ENCODE results near the gene BTNL9.

DNA sequence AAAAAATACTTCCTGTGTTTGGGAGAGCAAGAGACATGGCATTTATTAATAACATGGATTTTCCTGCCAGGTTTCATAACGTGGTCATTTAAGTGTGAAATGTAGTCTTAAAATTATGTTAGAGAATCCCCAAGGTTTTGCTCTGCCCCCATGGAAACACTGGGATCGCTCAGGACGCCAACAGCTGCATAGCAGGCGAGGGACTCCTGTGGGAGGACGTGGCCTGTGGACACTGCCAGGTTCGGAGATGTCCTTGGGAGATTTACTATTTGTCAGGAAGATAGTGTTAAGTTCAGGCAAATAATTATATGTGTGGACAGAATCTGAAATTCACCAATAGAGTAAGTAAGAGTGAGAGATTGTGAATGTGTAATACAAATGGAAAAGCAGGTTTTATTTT, 977 bp downstream of the BTNL9 start:
- TF ChIP-seq POLR2AphosphoS5 (IDR thresholded peaks at IDR 0.05; ENCODE audit: low read depth) = no peak
- no peak for TF ChIP-seq CTCF (IDR thresholded peaks at IDR 0.05; ENCODE audit: insufficient read depth, low read length)

Data from HL-60 (cell line).